22Rv1 (cell line): ENCODE results near the gene SLC13A2.
"Not testable (repeated sequence)": the region's sequence is repeated elsewhere in the genome, so short reads cannot be mapped to it uniquely, and the experiment has no call there.

Experiments
- H3K27ac ChIP-seq: fragments of 450-650 bp; 2 replicates; pipeline ENCODE4 v1.5.1; 2017
- ZFX ChIP-seq: fragments of 450-650 bp; IDR thresholded peaks from 2 replicates; pipeline ENCODE4 v1.6.1; 2017; ENCODE audit warnings: antibody characterized with exemption, borderline replicate concordance
- TF ChIP-seq, protein P1 (sequence below): fragments of 450-650 bp; IDR thresholded peaks from 2 replicates; pipeline ENCODE4 v1.5.1; 2017; ENCODE audit warnings: mild to moderate bottlenecking

The SLC13A2 gene

DNA sequence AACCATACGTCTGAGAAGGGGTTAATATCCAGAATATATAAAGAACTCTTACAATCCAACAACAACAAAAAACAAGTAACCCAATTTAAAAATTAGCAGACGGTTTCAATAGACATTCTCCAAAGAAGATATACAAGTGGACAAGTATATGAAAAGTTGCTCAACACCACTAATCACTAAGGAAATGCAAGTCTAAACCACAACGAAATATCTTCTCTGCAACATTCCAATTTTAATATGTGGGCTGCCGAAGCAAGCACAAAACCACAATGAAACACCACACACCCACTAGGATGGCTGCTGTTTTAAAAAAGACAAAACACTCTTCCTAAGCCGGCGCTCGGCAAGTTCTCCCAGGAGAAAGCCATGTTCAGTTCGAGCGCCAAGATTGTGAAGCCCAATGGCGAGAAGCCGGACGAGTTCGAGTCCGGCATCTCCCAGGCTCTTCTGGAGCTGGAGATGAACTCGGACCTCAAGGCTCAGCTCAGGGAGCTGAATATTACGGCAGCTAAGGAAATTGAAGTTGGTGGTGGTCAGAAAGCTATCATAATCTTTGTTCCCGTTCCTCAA lies 5.9 kb upstream of the SLC13A2 start:
- no peak overlapping the region for H3K27ac ChIP-seq

GRCh38 chr17:28468033-28468735 lies 5.3 kb upstream of the SLC13A2 start:
- not testable (repeated sequence) for H3K27ac ChIP-seq

More for the DNA sequence above, 5.9 kb upstream of the SLC13A2 start:
- no peak for TF ChIP-seq ZFX

GRCh38 chr17:28468781-28469180 lies 4.7 kb upstream of the SLC13A2 start:
- no peak overlapping the region for H3K27ac ChIP-seq
- TF ChIP-seq ZFX: no peak

GRCh38 chr17:28469376-28469775 lies 4.1 kb upstream of the SLC13A2 start:
- H3K27ac ChIP-seq: no peak overlapping the region
- no peak for TF ChIP-seq ZFX
- TF ChIP-seq, protein P1, sequence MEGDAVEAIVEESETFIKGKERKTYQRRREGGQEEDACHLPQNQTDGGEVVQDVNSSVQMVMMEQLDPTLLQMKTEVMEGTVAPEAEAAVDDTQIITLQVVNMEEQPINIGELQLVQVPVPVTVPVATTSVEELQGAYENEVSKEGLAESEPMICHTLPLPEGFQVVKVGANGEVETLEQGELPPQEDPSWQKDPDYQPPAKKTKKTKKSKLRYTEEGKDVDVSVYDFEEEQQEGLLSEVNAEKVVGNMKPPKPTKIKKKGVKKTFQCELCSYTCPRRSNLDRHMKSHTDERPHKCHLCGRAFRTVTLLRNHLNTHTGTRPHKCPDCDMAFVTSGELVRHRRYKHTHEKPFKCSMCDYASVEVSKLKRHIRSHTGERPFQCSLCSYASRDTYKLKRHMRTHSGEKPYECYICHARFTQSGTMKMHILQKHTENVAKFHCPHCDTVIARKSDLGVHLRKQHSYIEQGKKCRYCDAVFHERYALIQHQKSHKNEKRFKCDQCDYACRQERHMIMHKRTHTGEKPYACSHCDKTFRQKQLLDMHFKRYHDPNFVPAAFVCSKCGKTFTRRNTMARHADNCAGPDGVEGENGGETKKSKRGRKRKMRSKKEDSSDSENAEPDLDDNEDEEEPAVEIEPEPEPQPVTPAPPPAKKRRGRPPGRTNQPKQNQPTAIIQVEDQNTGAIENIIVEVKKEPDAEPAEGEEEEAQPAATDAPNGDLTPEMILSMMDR: no peak

GRCh38 chr17:28470266-28470913 lies 3.1 kb upstream of the SLC13A2 start:
- TF ChIP-seq ZFX: no peak
- TF ChIP-seq, protein P1: no peak
- no peak overlapping the region for H3K27ac ChIP-seq

GRCh38 chr17:28470914-28471366 lies 2.5 kb upstream of the SLC13A2 start:
- no peak overlapping the region for H3K27ac ChIP-seq
- TF ChIP-seq, protein P1: no peak
- no peak for TF ChIP-seq ZFX

DNA sequence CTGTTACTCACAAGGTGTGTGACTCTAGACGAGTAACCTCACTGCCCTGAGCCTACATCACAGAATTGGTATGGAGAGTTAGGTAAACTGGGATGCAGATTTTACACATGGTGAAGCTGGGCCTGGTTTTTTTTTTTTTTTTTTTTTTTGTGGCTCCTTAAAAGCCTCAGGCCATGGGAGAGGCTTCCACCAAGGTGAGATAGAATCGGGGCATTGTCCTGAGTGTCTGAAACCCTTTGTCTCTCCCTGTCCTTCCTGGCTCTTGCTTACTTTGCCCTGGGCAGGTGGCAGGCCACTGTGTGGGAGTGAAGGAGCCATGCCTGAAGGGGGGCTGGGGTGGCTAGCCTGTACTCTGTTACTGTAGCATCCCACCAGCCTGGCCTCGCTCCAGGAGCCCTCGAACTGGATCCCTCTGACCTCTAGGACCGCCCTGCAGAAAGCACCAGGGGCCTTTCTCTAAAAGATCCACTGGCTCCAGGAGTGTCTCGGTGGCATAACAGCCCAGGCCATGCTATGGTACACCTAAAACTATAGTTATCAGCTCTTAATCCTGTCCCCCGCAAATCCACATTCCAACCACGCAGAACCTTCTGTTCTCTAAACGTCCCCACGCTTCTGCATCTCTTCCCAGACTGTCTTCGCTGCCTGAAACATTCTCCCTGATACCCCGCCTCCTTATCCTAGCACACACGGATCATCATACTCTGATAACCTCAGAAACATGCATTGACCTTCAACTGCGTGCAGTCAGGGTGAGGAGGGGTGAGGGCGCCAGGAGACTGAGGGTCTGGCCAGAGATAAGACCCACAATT lies 1.7 kb upstream of the SLC13A2 start:
- H3K27ac ChIP-seq: no peak overlapping the region
- TF ChIP-seq ZFX: no peak
- TF ChIP-seq, protein P1: no peak

GRCh38 chr17:28472871-28473497 lies 460 bp upstream of the SLC13A2 start:
- TF ChIP-seq, protein P1: no peak
- no peak for TF ChIP-seq ZFX
- H3K27ac ChIP-seq: no peak overlapping the region
